Measurements from ENCODE around the gene SLC6A19.

- no peak for TF ChIP-seq GATA2 (IDR thresholded peaks at IDR 0.05; ENCODE audit: low read depth, low read length)
- TF ChIP-seq GATA3 (IDR thresholded peaks at IDR 0.05; ENCODE audit: low read depth, low read length), result no peak
Observed at GRCh38 chr5:1216211-1216917, 15.0 kb downstream of the SLC6A19 start.
